HL-60 (cell line): ENCODE results near the gene WWOX.

Experiments used
- CTCF ChIP-seq: IDR thresholded peaks from one replicate; pipeline ENCODE4 v1.5.1; 2011; ENCODE audit warnings: low read length, control low read depth, inconsistent platforms; ENCODE audit not compliant: insufficient read depth
- GABPA ChIP-seq: IDR thresholded peaks from 2 replicates; pipeline ENCODE4 v1.6.1; 2012; ENCODE audit warnings: low read depth
- POLR2AphosphoS5 ChIP-seq: IDR thresholded peaks from 2 replicates; pipeline ENCODE4 v1.6.1; 2012; ENCODE audit warnings: low read depth
- REST ChIP-seq: IDR thresholded peaks from 2 replicates; pipeline ENCODE4 v1.6.1; 2012; ENCODE audit warnings: low read depth; ENCODE audit not compliant: insufficient replicate concordance
- SPI1 ChIP-seq: IDR thresholded peaks from 2 replicates; pipeline ENCODE4 v1.6.1; 2012; ENCODE audit warnings: low read depth, mild to moderate bottlenecking, borderline replicate concordance

DNA sequence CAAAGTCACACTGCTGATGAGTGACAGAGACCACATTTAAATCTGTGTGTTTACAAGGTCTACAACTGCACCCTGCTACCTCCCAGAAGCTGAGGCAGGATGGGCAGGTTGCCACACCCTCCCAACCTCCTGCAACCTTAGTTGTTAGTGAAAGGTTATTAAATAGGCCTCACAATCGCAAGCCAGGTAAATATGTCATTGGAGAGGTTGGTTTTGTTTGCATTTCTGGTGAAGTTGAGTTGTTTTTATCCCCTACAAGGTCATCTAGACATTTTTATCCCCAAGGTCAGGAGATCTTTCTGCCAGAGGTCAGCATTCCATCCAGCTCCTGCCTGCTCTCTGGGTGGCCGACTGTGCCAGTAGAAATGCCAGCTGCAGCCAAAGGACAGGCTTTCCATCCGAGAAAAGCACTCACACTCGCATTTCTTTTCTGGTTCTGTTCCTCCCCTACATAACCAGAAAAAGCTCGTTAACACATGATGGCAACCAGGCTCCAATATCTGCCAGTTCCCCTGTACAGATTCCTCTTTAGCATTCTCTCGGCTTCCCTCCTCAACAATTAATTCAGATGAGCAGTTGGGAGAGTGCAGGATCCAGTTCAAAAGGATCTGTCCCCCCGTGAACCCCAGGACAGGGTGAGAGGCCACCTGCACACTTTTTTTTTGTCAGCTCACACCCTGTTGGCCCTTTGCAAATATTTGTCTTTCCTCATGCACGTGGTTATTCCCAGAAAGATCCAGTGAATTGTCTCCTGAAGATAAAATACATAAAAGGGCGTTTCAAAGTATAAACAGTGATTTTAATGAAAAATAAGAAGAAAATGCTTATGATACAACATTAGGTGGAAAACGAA is 938.3 kb downstream of the WWOX start:
- no peak for TF ChIP-seq CTCF
- no peak for TF ChIP-seq POLR2AphosphoS5
- no peak for TF ChIP-seq GABPA
- no peak for TF ChIP-seq REST
- TF ChIP-seq SPI1, result no peak
